ENCODE data around the gene SMAD2. TPM values are rescaled to one million over a fixed set of nuclear protein-coding genes. Genes with fewer than 3 reads are reported as not detected.
"Not testable (repeated sequence)": the region's sequence is repeated elsewhere in the genome, so short reads cannot be mapped to it uniquely, and the experiment has no call there.

SMAD2 gene
- total RNA-seq: 353 and 358 TPM in 2 replicates

DNA sequence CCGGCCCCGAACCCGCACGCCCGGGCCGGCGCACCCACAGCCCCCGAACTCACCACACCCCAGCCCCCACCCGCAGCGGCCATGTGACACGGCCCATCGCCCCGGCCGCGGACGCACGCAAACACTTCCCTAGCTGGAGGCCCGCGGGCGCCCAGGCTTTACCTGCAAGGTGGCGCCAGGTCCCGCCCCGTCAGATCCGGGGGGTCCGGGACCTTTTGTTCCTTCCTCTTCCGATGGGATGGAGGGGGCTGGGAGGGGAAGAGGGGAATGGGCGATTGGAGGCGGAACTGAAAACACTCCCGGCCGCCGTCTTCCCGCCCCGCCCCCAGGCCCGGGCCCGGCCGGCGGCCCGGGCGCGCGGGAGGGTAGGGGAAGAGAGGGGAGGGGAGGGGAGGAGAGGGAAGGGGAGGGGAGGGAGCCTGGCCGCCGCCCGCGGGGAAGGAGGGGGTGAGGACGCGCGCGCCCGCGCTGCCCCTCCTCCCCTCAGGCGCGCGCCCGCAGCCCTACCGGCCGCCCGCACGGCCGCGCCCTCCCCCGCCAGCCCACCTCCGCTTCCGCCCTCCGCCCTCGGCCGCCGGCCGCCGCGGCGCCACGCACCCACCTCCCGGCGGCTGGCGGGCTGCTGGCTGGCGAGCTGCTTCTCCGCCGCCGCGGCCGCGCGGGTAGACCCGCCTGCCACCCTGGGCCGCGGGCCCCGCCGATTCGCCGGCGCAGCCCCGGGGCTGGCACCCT is at the start of gene SMAD2:
Gene SMAD2, minus strand, starts transcription at position 461 of the 732 bp plus-strand sequence. CDS start 33,903 bp downstream, outside the sequence.
- H3K4me1 Mint-ChIP-seq (ENCODE audit: low read depth): peaks cover 45% of the 10 kb centered on the region
- intact Hi-C loops (cut with micrococcal nuclease): loop anchor here (2.0 to 10.0 kb wide), 7 partner anchors 14 to 1562 kb away; partner anchors contain the start of gene RPL17

DNA sequence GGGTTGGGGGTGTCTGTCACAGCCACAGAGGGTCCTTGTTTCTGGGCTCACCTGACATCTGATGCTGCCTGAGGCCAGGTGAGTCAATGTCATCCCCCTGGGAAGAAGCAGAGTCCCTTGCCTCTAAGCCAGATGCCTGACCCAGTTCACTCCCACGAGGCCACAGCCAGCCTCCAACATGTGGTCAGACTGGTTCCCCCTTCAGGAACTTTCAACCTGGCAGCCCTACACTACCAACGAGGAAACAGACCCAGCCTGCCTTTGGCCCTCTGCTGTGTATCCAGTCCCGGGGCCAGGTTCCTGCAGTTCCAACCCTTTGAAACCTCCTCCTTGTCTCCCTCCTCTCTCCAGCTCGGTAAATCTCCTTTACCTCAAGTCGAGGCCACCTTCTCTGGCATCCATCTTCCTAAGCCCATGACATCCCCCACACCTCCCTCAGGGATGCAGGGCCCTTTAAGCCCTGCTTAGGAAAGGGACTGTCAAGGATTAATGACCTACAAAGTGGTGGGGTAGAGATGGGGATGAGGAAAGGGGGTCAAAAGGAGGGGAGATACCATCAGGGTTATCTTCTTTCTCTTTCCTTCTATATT is 49.2 kb upstream of the SMAD2 start:
- intact Hi-C loops (cut with micrococcal nuclease): loop anchor here (10.0 kb wide), 1 partner anchor 1125 kb away; no protein-coding TSS in a partner anchor
- H3K4me3 Mint-ChIP-seq (ENCODE audit: low read depth): no peak overlapping the region
- DNase-seq (ENCODE audit: low spot score): no peak
- no peak overlapping the region for H3K27ac Mint-ChIP-seq
- H3K4me1 Mint-ChIP-seq (ENCODE audit: low read depth): no peaks in the 10 kb centered on the region
- peaks cover 14% of the 10 kb centered on the region for H3K27me3 Mint-ChIP-seq (ENCODE audit: low read depth)
- H3K36me3 Mint-ChIP-seq (ENCODE audit: low read depth): no peaks in the 10 kb centered on the region
- no peaks in the 10 kb centered on the region for H3K9me3 Mint-ChIP-seq

More for the DNA sequence above, at the start of gene SMAD2:
- peaks cover 42% of the 10 kb centered on the region for H3K36me3 Mint-ChIP-seq (ENCODE audit: low read depth)
- peak; percentile 75 for DNase-seq (ENCODE audit: low spot score)
- peaks cover 2% of the 10 kb centered on the region for H3K27me3 Mint-ChIP-seq (ENCODE audit: low read depth)
- H3K9me3 Mint-ChIP-seq: no peaks in the 10 kb centered on the region
- H3K27ac Mint-ChIP-seq: peak within 1 kb of the TSS; percentile 96
- H3K4me3 Mint-ChIP-seq (ENCODE audit: low read depth): peak within 1 kb of the TSS; percentile 94

DNA sequence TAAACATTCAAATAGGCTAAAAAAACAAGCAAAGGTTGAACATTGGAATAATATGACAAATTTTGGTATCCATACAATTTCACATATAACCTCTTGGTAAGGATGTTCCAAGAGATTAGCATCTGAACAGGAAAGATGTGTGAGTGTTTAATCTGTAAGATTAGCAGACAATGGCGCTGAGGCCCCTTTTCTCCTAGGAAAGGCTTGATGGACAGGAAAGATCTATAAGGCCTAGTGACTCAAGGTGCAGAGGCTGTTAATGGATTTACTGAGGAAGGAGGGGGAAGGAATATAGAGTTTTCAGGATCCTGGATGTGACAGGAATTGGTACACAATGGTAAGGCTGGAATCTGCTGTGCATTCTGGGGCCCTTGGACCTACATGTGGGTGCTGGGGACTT is 48.1 kb upstream of the SMAD2 start:
- H3K4me1 Mint-ChIP-seq (ENCODE audit: low read depth): no peaks in the 10 kb centered on the region
- intact Hi-C loops (cut with micrococcal nuclease): loop anchor here (10.0 kb wide), 1 partner anchor 1124 kb away; no protein-coding TSS in a partner anchor
- H3K27ac Mint-ChIP-seq: no peak overlapping the region
- no peaks in the 10 kb centered on the region for H3K9me3 Mint-ChIP-seq
- no peaks in the 10 kb centered on the region for H3K36me3 Mint-ChIP-seq (ENCODE audit: low read depth)
- no peak for DNase-seq (ENCODE audit: low spot score)
- H3K4me3 Mint-ChIP-seq (ENCODE audit: low read depth): no peak overlapping the region
- peaks cover 20% of the 10 kb centered on the region for H3K27me3 Mint-ChIP-seq (ENCODE audit: low read depth)

DNA sequence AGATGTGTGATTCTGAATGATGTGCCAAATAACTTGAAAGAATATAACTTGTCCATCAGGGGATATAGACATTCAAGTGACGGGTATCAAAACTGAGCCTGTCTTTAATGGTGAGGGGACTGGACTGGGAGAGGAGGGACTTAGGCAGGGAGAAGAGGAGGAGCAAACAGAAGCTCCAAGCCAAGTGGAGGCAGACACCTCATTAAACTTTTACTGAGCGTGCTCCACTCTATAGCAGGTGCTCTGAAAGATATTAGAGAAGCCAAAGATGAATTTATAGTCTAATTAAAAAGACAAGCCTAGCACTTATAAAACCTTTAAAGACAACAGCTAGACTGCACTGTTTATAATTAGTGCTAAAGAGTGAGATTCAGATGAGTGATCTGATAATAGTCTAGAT is 47.7 kb upstream of the SMAD2 start:
- intact Hi-C loops (cut with micrococcal nuclease): loop anchor here (10.0 kb wide), 1 partner anchor 1123 kb away; no protein-coding TSS in a partner anchor
- Mint-ChIP-seq H3K9me3 (no peaks in the 10 kb centered on the region), H3K27me3 (ENCODE audit: low read depth) (peaks cover 22% of the 10 kb centered on the region), H3K4me3 (ENCODE audit: low read depth) (no peak overlapping the region), H3K27ac (no peak overlapping the region), H3K4me1 (ENCODE audit: low read depth) (no peaks in the 10 kb centered on the region), H3K36me3 (ENCODE audit: low read depth) (no peaks in the 10 kb centered on the region)
- DNase-seq (ENCODE audit: low spot score): no peak

DNA sequence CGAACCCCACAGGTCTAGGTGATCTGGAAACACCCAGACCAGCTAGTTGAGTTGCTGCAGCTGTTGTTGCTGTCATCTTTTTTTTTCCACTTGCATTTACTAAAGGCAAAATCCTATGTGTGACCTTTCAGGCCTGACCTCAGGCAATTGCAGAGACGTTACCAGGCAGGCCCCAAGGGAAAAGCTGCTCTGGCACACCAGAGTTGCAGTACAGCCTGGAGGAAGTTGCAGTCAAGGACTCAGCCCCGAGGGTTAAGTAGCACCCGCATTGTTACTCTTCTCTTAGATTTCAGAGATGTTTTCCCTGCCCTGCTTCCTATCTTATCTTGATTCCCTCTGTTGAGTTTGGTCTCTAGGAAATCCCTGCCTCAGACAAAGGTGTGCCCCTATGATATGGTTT is 45.2 kb upstream of the SMAD2 start:
- H3K36me3 Mint-ChIP-seq (ENCODE audit: low read depth): no peaks in the 10 kb centered on the region
- no peak for DNase-seq (ENCODE audit: low spot score)
- no peak overlapping the region for H3K4me3 Mint-ChIP-seq (ENCODE audit: low read depth)
- intact Hi-C loops (cut with micrococcal nuclease): loop anchor here (10.0 kb wide), 1 partner anchor 1121 kb away; no protein-coding TSS in a partner anchor
- no peaks in the 10 kb centered on the region for H3K9me3 Mint-ChIP-seq
- H3K27me3 Mint-ChIP-seq (ENCODE audit: low read depth): peaks cover 31% of the 10 kb centered on the region
- no peak overlapping the region for H3K27ac Mint-ChIP-seq
- peaks cover 3% of the 10 kb centered on the region for H3K4me1 Mint-ChIP-seq (ENCODE audit: low read depth)

DNA sequence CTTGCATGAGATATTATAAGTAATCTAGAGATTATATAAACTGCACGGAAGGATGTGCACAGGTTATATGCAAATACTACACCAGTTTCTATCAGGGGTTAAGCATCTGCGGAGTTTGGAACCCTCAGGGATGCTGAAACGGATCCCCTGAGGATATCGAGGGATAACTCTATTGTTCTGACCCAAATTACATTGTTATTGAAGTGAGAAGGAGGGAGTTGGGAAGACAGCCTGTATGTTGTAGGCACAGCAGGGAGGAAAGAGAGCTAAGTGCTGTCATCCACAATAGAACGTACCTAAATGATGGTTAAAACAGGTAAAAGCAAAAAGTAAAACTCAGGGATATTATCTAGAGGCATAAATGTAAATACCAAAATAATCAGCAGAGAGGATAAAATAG is 44.6 kb upstream of the SMAD2 start:
- Mint-ChIP-seq H3K9me3 (no peaks in the 10 kb centered on the region), H3K4me1 (ENCODE audit: low read depth) (peaks cover 5% of the 10 kb centered on the region), H3K27ac (no peak overlapping the region), H3K4me3 (ENCODE audit: low read depth) (no peak overlapping the region), H3K36me3 (ENCODE audit: low read depth) (no peaks in the 10 kb centered on the region), H3K27me3 (ENCODE audit: low read depth) (peaks cover 31% of the 10 kb centered on the region)
- no peak for DNase-seq (ENCODE audit: low spot score)
- intact Hi-C loops (cut with micrococcal nuclease): loop anchor here (10.0 kb wide), 1 partner anchor 1120 kb away; no protein-coding TSS in a partner anchor

DNA sequence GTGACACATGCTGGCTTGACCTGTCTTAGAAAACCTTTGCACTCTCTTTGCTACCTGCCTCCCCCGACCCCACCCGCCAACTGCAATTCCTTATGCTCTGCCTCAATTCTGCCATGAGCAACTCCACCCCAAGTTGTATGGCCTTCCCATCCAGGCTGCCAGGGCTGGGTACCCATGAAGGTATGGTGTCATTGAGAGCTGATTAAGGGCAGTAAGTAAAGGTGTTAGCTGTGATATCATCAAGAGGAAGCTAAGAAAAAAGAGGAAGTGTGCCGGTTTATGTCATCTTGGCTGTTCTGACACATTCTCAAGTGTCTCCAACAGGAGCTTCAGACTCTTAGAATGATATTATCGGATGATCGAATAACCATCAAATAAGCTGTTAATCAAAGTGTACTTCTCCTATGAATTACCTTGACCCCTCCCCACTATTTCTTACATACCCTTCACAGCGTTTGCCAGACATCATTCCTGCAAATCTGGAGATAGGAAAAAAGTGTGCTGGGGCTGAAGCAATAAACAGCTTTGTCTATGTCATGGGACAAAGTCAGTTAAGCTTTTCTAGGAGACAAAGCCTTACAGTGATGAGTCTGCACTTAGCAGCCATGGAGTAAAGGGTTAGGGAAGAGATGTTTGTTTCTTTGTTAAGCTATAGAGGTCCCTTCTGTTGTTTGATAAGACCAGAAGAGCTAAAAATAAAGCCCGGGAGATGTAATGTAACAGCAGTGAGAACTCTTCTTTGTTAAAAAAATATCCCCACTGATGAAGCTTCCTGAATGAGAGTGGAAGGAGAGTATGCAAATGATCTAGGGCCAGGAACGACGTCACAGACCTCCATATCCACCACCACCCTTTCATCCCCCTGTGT is 40.4 kb upstream of the SMAD2 start:
- Mint-ChIP-seq H3K27ac (no peak overlapping the region), H3K4me3 (ENCODE audit: low read depth) (no peak overlapping the region), H3K36me3 (ENCODE audit: low read depth) (no peaks in the 10 kb centered on the region), H3K27me3 (ENCODE audit: low read depth) (peaks cover 23% of the 10 kb centered on the region), H3K4me1 (ENCODE audit: low read depth) (peaks cover 5% of the 10 kb centered on the region), H3K9me3 (no peaks in the 10 kb centered on the region)
- DNase-seq (ENCODE audit: low spot score): no peak
- intact Hi-C loops (cut with micrococcal nuclease): loop anchor here (10.0 kb wide), 1 partner anchor 1116 kb away; no protein-coding TSS in a partner anchor

DNA sequence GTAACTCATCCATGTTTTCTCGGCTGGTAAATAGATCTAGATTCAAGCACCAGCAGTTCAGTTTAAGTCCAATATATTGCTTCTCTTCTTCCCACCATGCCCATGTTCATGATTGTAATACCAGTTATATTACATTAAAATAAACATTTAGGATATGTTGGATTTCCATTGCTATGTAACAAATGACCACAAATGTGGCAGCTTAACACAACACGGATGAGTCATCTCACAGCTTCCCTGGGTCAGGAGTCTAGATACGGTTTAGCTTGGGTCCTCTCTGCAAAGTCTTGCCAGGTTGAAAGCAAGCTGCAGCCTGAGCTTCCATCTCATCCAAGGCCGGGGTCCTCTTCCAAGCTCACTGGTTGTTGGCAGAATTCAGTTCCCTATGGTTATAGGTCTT is 39.4 kb upstream of the SMAD2 start:
- Mint-ChIP-seq H3K9me3 (no peaks in the 10 kb centered on the region), H3K27me3 (ENCODE audit: low read depth) (peaks cover 19% of the 10 kb centered on the region), H3K27ac (no peak overlapping the region), H3K36me3 (ENCODE audit: low read depth) (no peaks in the 10 kb centered on the region), H3K4me1 (ENCODE audit: low read depth) (peaks cover 5% of the 10 kb centered on the region), H3K4me3 (ENCODE audit: low read depth) (no peak overlapping the region)
- DNase-seq (ENCODE audit: low spot score): no peak
- intact Hi-C loops (cut with micrococcal nuclease): loop anchor here (10.0 kb wide), 1 partner anchor 1115 kb away; no protein-coding TSS in a partner anchor

DNA sequence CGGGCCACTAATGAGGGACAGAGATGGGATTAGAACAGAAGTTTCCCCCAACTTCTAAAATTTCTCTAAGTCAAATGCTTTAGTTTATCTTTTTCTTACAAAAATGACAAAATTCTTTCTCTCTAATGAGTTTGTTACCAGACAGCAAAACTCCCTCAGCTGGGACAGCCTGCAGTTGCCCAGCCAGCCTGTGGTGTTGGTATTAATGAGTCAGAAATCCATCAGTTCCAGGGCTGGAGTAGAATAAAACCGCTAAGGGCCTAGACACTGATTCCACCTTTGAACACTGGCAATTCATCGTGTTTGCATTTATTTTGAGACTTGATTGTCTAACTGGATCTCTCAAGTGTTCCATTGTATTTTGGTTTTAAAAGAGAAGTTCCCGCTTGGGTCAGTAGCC is 38.3 kb upstream of the SMAD2 start:
- Mint-ChIP-seq H3K27me3 (ENCODE audit: low read depth) (peaks cover 14% of the 10 kb centered on the region), H3K4me1 (ENCODE audit: low read depth) (peaks cover 5% of the 10 kb centered on the region), H3K9me3 (no peaks in the 10 kb centered on the region), H3K36me3 (ENCODE audit: low read depth) (no peaks in the 10 kb centered on the region), H3K4me3 (ENCODE audit: low read depth) (no peak overlapping the region), H3K27ac (no peak overlapping the region)
- DNase-seq (ENCODE audit: low spot score): no peak
- intact Hi-C loops (cut with micrococcal nuclease): no loop called here

DNA sequence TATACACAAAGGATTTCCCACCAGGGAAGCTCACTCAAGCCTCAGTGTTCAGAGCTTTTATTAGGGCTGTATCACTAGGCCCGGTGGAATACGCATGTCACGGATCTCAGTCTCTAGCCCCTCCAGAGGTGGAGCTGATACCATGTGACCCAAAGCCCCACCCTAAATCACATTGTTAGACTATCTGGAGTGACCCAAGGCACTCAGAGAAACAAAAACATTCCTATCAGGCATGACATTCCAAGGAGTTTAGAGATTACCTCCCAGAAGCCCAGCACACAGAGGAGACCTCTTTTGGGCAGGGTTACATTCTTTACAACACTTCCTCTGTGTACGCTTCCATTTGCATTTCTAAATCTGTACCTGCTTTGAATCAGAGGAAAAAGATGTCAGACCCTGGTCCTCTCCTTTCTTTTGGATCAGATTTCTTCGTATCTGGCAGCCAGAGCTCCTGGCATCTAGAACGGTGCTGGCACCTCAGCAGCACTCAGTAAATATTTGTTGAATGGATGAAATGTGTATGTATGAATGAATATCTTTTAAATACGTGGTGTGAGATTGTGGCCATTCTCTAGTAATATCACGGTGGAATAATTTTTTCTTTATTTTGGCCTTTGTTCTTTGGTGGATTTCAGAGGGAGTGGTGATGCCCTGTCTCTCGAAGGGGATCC is 37.7 kb upstream of the SMAD2 start:
- Mint-ChIP-seq H3K9me3 (no peaks in the 10 kb centered on the region), H3K36me3 (ENCODE audit: low read depth) (peaks cover 1% of the 10 kb centered on the region), H3K27me3 (ENCODE audit: low read depth) (peaks cover 11% of the 10 kb centered on the region), H3K4me3 (ENCODE audit: low read depth) (no peak overlapping the region), H3K27ac (no peak overlapping the region), H3K4me1 (ENCODE audit: low read depth) (peaks cover 5% of the 10 kb centered on the region)
- intact Hi-C loops (cut with micrococcal nuclease): no loop called here
- no peak for DNase-seq (ENCODE audit: low spot score)

DNA sequence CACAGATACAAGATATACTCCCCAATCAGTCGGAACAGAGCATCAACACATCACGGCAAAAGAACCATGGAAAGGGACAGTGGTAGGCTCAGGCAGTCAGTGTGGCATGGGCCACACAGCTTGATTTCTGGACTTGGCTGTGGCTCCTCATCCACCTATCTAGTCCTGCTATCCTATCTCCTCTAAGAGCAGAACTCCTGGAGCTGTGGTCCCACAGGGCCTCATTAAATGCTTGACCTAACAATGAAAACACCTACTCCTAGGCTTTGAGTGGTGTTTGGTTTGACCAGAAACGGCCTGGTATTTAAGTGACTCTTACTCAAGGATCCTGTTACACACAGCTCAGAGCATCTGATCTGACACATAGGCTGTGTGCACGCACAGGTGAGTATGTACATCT is 33.6 kb upstream of the SMAD2 start:
- intact Hi-C loops (cut with micrococcal nuclease): no loop called here
- no peaks in the 10 kb centered on the region for H3K4me1 Mint-ChIP-seq (ENCODE audit: low read depth)
- no peak overlapping the region for H3K27ac Mint-ChIP-seq
- no peak overlapping the region for H3K4me3 Mint-ChIP-seq (ENCODE audit: low read depth)
- H3K36me3 Mint-ChIP-seq (ENCODE audit: low read depth): peaks cover 13% of the 10 kb centered on the region
- H3K27me3 Mint-ChIP-seq (ENCODE audit: low read depth): peaks cover 8% of the 10 kb centered on the region
- no peak for DNase-seq (ENCODE audit: low spot score)
- H3K9me3 Mint-ChIP-seq: peaks cover 30% of the 10 kb centered on the region

DNA sequence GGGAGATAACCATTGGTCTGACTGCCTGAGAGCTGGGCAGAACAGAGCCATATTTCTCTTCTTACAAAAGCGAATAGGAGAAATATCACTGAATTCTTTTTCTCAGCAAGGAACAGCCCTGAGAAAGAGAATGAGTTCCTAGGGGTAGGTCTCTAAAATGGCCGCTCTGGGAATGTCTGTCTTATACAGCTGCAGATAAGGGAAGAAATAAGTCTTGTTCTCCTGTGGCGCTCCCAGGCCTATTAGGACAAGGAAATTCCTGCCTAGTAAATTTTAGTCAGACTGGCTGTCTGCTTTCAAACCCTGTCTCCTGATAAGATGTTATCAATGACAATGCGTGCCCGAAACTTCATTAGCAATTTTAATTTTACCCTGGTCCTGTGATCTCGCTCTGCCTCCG is 30.5 kb upstream of the SMAD2 start:
- H3K4me3 Mint-ChIP-seq (ENCODE audit: low read depth); H3K4me1 Mint-ChIP-seq (ENCODE audit: low read depth); intact Hi-C loops (cut with micrococcal nuclease); H3K27ac Mint-ChIP-seq; DNase-seq (ENCODE audit: low spot score): not testable (repeated sequence)
- Mint-ChIP-seq H3K36me3 (ENCODE audit: low read depth) (peaks cover 13% of the 10 kb centered on the region), H3K27me3 (ENCODE audit: low read depth) (peaks cover 20% of the 10 kb centered on the region), H3K9me3 (peaks cover 35% of the 10 kb centered on the region)
